Endothelial cell of umbilical vein (primary cell): ENCODE data around the gene PPP5C. TPM values are rescaled to one million over a fixed set of nuclear protein-coding genes. Genes with fewer than 3 reads are reported as not detected.

Experiments
- BruUV-seq: library from RNA; stranded (reverse); fragments of 400-500 nt; replicated peaks from 2 replicates; lab custom pipeline; 2021; lab: Mats Ljungman, UMichigan
- CTCF ChIA-PET: fragments of 300-600, 350-600 bp; sonication (Branson Sonifier 250); formaldehyde crosslinking; loops from one replicate; lab custom pipeline; 2021; ENCODE audit warnings: antibody characterized with exemption, inconsistent platforms; lab: Charles Lee
- POLR2A ChIA-PET: fragments of 300-600, 350-600 bp; sonication (Branson Sonifier 250); formaldehyde crosslinking; loops from one replicate; lab custom pipeline; 2021; ENCODE audit warnings: antibody characterized with exemption, inconsistent platforms; lab: Charles Lee
- DNase-seq: peaks from one replicate; pipeline ENCODE4 v3.0.0-alpha.2; 2011; ENCODE audit warnings: low read depth, low spot score
- FAIRE-seq: peaks from 2 replicates; lab custom pipeline; 2011; peaks lifted over from hg19 to GRCh38; lab: Jason Lieb, UNC
- H2AFZ ChIP-seq: 2 replicates; pipeline ENCODE4 v1.6.0; 2012; ENCODE audit warnings: low read depth, low read length, control low read depth, inconsistent platforms
- H3K27ac ChIP-seq: 2 replicates; pipeline ENCODE4 v1.5.1; 2011; ENCODE audit warnings: low read depth, mild to moderate bottlenecking, control low read depth, low read length, moderate library complexity; ENCODE audit not compliant: insufficient read depth
- H3K27me3 ChIP-seq, 2 experiments: 2 replicates each; pipeline versions ENCODE4 v1.6.0 to v1.6.1; 2011; ENCODE audit warnings: low read length in 2 of 2, mixed read lengths in 1 of 2; ENCODE audit not compliant: control insufficient read depth in 2 of 2, insufficient read depth in 2 of 2
- H3K36me3 ChIP-seq, 2 experiments: 2 replicates in 1 of 2; 3 replicates in 1 of 2; pipeline ENCODE4 v1.5.1; 2011; ENCODE audit warnings: low read length in 2 of 2, mild to moderate bottlenecking in 1 of 2, moderate library complexity in 1 of 2; ENCODE audit not compliant: control insufficient read depth in 2 of 2, insufficient read depth in 2 of 2; ENCODE audit errors: extremely low read depth in 1 of 2
- H3K4me1 ChIP-seq: 3 replicates; pipeline ENCODE4 v1.5.1; 2011; ENCODE audit warnings: mild to moderate bottlenecking, low read length; ENCODE audit not compliant: control insufficient read depth, insufficient read depth; ENCODE audit errors: extremely low read depth
- H3K4me2 ChIP-seq: 2 replicates; pipeline ENCODE4 v1.6.1; 2011; ENCODE audit warnings: low read length, control low read depth, mixed read lengths; ENCODE audit not compliant: insufficient read depth
- H3K4me3 ChIP-seq, 3 experiments: fragments of 200-600 bp in 1 of 3; sonication (generic), shearing (Covaris generic) in 1 of 3; replicated peaks in 1 of 3; 2 replicates each; pipeline ENCODE4 v1.5.1; 2011 to 2016; ENCODE audit warnings: control low read depth in 3 of 3, low read length in 3 of 3, mild to moderate bottlenecking in 2 of 3, inconsistent platforms in 1 of 3, low read depth in 1 of 3, moderate library complexity in 1 of 3; ENCODE audit not compliant: insufficient read depth in 1 of 3
- H3K79me2 ChIP-seq: 2 replicates; pipeline ENCODE4 v1.6.0; 2012; ENCODE audit warnings: low read length, inconsistent platforms; ENCODE audit not compliant: control insufficient read depth, insufficient read depth
- H3K9ac ChIP-seq: replicated peaks from 2 replicates; pipeline ENCODE3; 2011; ENCODE audit warnings: low read length, control low read depth; ENCODE audit not compliant: insufficient read depth; ENCODE audit errors: extremely low read depth
- H3K9me1 ChIP-seq: replicated peaks from 3 replicates; pipeline ENCODE4 v1.6.0; 2011; ENCODE audit warnings: mild to moderate bottlenecking, low read length; ENCODE audit not compliant: control insufficient read depth, insufficient read depth; ENCODE audit errors: extremely low read depth
- H3K9me3 ChIP-seq: replicated peaks from 2 replicates; pipeline ENCODE4 v1.5.1; 2012; ENCODE audit warnings: low read length, inconsistent platforms; ENCODE audit not compliant: control insufficient read depth, insufficient read depth
- H4K20me1 ChIP-seq: replicated peaks from 2 replicates; pipeline ENCODE3; 2011; ENCODE audit warnings: mild to moderate bottlenecking, low read length; ENCODE audit not compliant: control insufficient read depth, insufficient read depth; ENCODE audit errors: extremely low read depth
- EZH2 ChIP-seq: IDR thresholded peaks from 2 replicates; pipeline ENCODE4 v1.6.1; 2012; ENCODE audit warnings: borderline replicate concordance, low read depth, mild to moderate bottlenecking, moderate library complexity, low read length, inconsistent platforms; ENCODE audit not compliant: severe bottlenecking
- FOS ChIP-seq: IDR thresholded peaks from 2 replicates; pipeline ENCODE4 v1.6.1; 2011; ENCODE audit warnings: mild to moderate bottlenecking, low read length, moderate library complexity, borderline replicate concordance; ENCODE audit not compliant: insufficient read depth
- GATA2 ChIP-seq: IDR thresholded peaks from 2 replicates; pipeline ENCODE4 v1.7.0; 2011; ENCODE audit warnings: low read depth, mild to moderate bottlenecking, moderate library complexity, mixed read lengths, low read length; ENCODE audit not compliant: insufficient read length, insufficient read depth
- JUN ChIP-seq: IDR thresholded peaks from 2 replicates; pipeline ENCODE4 v1.6.1; 2011; ENCODE audit warnings: borderline replicate concordance, low read depth; ENCODE audit not compliant: insufficient read length, insufficient read depth
- MYC ChIP-seq: IDR thresholded peaks from one replicate; pipeline ENCODE4 v1.6.1; 2011; ENCODE audit warnings: mild to moderate bottlenecking, low read depth, low read length
- POLR2A ChIP-seq: IDR thresholded peaks from 2 replicates; pipeline ENCODE4 v1.6.1; 2012; ENCODE audit warnings: low read depth, mild to moderate bottlenecking, control low read depth, low read length
- POLR2AphosphoS5 ChIP-seq: IDR thresholded peaks from 2 replicates; pipeline ENCODE4 v1.6.1; 2012; ENCODE audit warnings: low read depth, mild to moderate bottlenecking, control low read depth, low read length, moderate library complexity; ENCODE audit not compliant: insufficient read depth
- dilution Hi-C: fragments of 300-500 bp; cut with MboI; formaldehyde crosslinking; loops from one replicate; pipeline ENCODE4 v1.15.0; 2019; ENCODE audit warnings: low sequenced_read_pairs; ENCODE audit not compliant: extremely low pct_ligation_motif_present
- intact Hi-C: fragments of 100-400 bp; cut with micrococcal nuclease; formaldehyde crosslinking; loops from one replicate; pipeline ENCODE4 v1.10.0; 2022
- polyA plus RNA-seq, 4 experiments: library from polyadenylated mRNA; depleted of rRNA in 3 of 4; stranded (reverse) in 3 of 4; unstranded in 1 of 4; fragments of >200 nt; gene quantifications; 2 replicates each; pipeline versions ENCODE4 v1.2.1 to v1.2.3, GENCODE V29; 2011 to 2012; ENCODE audit warnings: missing spikeins in 1 of 4
- total RNA-seq: library from RNA; stranded (reverse); gene quantifications from 2 replicates; pipeline ENCODE4 v1.2.3, GENCODE V29; 2021
- TF ChIP-seq, protein P1 (sequence below): IDR thresholded peaks from 2 replicates; pipeline ENCODE4 v1.6.1; 2011; ENCODE audit not compliant: insufficient read depth, insufficient read length
- TF ChIP-seq, protein P2 (sequence below), 2 donors: IDR thresholded peaks; 1 replicate in 1 of 2; 2 replicates in 1 of 2; pipeline ENCODE4 v1.5.1; 2011; ENCODE audit warnings: low read length in 2 of 2, mild to moderate bottlenecking in 2 of 2, moderate library complexity in 2 of 2, control low read depth in 1 of 2, inconsistent platforms in 1 of 2, low read depth in 1 of 2; ENCODE audit not compliant: insufficient read depth in 1 of 2; ENCODE audit errors: extremely low read depth in 1 of 2

Gene PPP5C
- total and polyA plus RNA-seq, 2 donors (not counting 3 experiments of a cell fraction or from before 2014, with no cell fraction given), result 114 to 172 TPM

DNA sequence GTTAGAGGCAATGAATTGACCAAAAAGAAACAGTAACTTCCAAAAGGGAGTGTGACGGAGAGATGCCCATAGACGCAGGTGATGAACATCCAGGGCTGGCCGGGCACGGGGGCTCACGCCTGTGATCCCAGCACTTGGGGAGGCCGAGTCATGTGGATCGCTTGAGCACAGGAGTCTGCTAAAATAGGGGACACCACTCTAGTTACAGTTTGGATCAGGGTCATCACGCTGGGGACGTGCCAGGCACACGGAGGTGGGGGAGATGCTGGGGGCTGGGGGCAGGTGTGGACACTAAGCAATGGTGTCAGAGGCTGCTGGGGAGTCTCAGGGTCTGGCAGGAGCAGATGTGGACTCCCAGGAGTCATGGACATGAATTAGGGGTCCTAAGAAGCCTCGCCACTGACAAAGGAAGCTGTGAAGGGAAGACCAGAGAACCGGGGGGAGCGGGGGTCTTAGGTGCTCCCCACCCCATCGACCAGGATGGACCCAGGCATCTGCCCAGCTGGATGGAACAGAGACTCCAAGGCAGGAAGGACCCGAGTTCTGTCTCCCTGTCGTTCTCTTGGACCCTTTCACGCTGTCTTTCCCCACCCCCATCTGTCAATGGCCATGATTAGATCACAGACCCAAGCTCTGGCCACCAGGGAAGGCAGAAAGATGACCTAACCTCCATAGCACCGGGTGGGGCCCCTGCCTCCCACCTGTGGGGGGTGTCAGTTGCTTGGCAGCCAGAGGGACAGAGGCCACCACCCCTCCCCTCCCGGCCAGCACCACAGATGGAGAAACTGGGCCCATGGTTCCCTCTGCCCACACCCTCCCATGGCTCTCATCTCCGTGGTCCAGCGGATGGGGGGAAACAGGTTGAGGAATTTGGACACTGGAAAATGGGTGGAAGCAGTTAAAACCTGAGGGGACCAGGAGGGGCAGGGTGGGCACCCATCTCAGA lies 46.8 kb downstream of the PPP5C start:
- POLR2A ChIA-PET, result no interaction called here
- H3K9ac ChIP-seq, result no peak overlapping the region

More for the DNA sequence above, 46.8 kb downstream of the PPP5C start:
- no peaks in the 10 kb centered on the region for H3K9me1 ChIP-seq
- H3K79me2 ChIP-seq, result no peaks in the 10 kb centered on the region
- H3K27ac ChIP-seq, result no peak overlapping the region
- H3K4me1 ChIP-seq, result no peaks in the 10 kb centered on the region
- no peak overlapping the region for H3K4me3 ChIP-seq
- no peaks in the 10 kb centered on the region for H3K9me3 ChIP-seq
- H3K27me3 ChIP-seq, result no peaks in the 10 kb centered on the region
- no peaks in the 10 kb centered on the region for H4K20me1 ChIP-seq
- intact Hi-C loops, result no loop called here
- DNase-seq (no peak), FAIRE-seq (no peak)
- H2AFZ ChIP-seq, result no peak overlapping the region
- BruUV-seq, result no TSS peak
- no peak overlapping the region for H3K4me2 ChIP-seq
- TF ChIP-seq POLR2AphosphoS5 (peak; percentile 10), EZH2 (no peak), FOS (no peak), JUN (no peak), POLR2A (no peak), MYC (no peak), GATA2 (no peak)
- TF ChIP-seq, protein P1, sequence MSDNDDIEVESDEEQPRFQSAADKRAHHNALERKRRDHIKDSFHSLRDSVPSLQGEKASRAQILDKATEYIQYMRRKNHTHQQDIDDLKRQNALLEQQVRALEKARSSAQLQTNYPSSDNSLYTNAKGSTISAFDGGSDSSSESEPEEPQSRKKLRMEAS, result no peak
- TF ChIP-seq, protein P2, sequence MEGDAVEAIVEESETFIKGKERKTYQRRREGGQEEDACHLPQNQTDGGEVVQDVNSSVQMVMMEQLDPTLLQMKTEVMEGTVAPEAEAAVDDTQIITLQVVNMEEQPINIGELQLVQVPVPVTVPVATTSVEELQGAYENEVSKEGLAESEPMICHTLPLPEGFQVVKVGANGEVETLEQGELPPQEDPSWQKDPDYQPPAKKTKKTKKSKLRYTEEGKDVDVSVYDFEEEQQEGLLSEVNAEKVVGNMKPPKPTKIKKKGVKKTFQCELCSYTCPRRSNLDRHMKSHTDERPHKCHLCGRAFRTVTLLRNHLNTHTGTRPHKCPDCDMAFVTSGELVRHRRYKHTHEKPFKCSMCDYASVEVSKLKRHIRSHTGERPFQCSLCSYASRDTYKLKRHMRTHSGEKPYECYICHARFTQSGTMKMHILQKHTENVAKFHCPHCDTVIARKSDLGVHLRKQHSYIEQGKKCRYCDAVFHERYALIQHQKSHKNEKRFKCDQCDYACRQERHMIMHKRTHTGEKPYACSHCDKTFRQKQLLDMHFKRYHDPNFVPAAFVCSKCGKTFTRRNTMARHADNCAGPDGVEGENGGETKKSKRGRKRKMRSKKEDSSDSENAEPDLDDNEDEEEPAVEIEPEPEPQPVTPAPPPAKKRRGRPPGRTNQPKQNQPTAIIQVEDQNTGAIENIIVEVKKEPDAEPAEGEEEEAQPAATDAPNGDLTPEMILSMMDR (IDR thresholded peaks at IDR 0.05; ENCODE audit: extremely low read depth in 1 of 2, insufficient read depth in 1 of 2, low read depth in 1 of 2, low read length in 2 of 2), result no peak
- CTCF ChIA-PET, result interaction anchor here (3.6 to 4.3 kb wide), 2 partner anchors 113 to 120 kb away, joined by 30 to 72 read pairs; no protein-coding TSS in a partner anchor
- peaks cover 8 to 18% of the 10 kb centered on the region in 2 experiments for H3K36me3 ChIP-seq
- dilution Hi-C loops, result no loop called here
